SK-N-DZ (cell line): ENCODE data around the gene SMAD9.

Experiments
- DNase-seq: peaks from one replicate; pipeline ENCODE4 v3.0.0-alpha.2; 2015; ENCODE audit warnings: low spot score

SMAD9 gene

GRCh38 chr13:36817996-36818803 is 101.8 kb downstream of the SMAD9 start:
- DNase-seq, result peak; percentile 28

GRCh38 chr13:36815062-36815461 is 105.0 kb downstream of the SMAD9 start:
- DNase-seq, result no peak

DNA sequence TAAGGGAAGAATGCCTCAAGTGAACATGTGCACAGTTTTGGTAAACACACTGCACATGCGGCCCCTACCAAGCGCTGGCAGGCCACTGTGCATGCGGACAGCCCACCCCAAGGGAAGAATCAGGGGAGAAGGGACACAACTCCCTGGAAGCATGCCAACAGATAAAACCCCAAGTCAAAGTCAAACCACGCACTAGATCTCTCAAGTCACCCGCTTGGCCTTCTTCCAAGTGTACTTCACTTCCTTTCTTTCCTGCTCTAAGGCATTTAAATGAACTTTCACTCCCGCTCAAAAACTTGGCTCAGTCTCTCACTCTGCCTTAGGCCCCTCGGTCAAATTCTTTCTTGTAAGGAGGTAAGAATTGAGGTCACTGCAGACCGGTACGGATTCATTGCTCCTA is 105.6 kb downstream of the SMAD9 start:
- no peak for DNase-seq

- DNase-seq, result no peak
Observed at GRCh38 chr13:36813225-36813624, 106.8 kb downstream of the SMAD9 start.

- no peak for DNase-seq
Observed at GRCh38 chr13:36807616-36808015, 112.4 kb downstream of the SMAD9 start.

DNA sequence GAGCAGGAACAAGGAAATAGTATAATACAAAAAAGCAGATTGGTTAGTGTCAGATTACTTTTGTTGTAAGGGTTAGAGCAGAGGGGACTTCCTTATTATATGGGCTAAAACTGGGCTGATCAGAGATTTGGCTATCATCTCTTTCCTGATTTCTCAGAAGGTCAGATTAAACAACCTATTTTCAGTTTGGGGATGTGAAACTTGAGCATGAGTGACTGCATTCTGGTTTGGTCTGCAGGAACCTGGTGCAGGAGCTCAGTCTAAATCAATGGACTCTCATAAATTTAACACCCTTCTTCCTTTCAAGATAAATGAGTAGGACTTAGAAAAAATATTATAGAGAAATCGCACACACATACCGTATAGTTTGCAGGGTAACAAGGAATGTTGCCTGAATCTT is 113.9 kb downstream of the SMAD9 start:
- no peak for DNase-seq

DNA sequence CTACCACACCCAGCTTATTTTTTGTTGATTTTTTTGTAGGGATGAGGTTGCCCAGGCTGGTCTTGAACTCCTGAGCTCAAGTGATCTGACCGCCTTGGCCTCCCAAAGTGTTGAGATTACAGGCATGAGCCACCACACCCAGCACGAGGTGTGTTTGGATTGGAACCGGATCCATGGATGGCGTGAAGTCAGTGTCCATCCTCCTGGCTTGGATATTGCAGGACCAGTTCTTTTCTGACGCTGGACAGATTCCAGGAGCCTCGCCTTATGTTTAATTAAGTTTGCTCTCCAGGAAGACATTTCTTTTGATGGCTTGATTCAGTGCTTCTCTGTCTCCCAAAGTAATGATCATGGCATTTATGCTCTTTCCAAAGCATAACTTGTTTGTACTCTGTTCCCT is 115.5 kb downstream of the SMAD9 start:
- no peak for DNase-seq

GRCh38 chr13:36801035-36801434 is 119.0 kb downstream of the SMAD9 start:
- no peak for DNase-seq

DNA sequence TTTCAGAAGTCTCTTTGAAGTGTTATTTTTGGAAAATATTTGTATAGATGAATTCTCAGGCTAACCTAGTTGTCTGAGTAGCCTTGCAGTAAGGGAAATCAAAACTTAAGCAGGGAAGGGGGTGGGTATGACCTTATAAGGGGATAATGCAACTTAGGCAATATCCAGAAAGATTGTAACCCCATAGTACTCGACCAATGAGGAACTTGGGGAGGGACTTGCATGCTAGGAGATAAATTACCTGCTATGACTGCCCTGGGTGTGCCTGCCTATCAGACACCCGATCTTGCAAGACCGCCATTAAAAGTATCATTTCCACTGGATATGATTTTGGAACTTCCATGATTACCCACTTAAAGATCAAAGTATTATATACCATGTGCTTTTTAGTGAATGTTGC is 124.0 kb downstream of the SMAD9 start:
- no peak for DNase-seq

- no peak for DNase-seq
Observed at GRCh38 chr13:36795463-36795862, 124.6 kb downstream of the SMAD9 start.
